RWPE2 (cell line): ENCODE data around the gene SHCBP1L.
"Not testable (repeated sequence)": the region's sequence is repeated elsewhere in the genome, so short reads cannot be mapped to it uniquely, and the experiment has no call there.

Experiments
- ATAC-seq: fragments of 200-7000 bp; cut with Tn5 transposase; 3 replicates; pipeline ENCODE4 v1.9.1; 2021; ENCODE audit warnings: low read depth
- DNase-seq: peaks from one replicate; pipeline ENCODE4 v3.0.0-alpha.2; 2020; ENCODE audit warnings: low spot score
- H3K27ac ChIP-seq: fragments of 450-650 bp; 2 replicates; pipeline ENCODE4 v1.5.1; 2017; ENCODE audit warnings: mild to moderate bottlenecking; ENCODE audit not compliant: poor library complexity, severe bottlenecking
- H3K27me3 ChIP-seq: fragments of 250-450 bp; sonication (Bioruptor Pico); 2 replicates; pipeline ENCODE4 v1.5.1; 2021; ENCODE audit warnings: mild to moderate bottlenecking, moderate library complexity; ENCODE audit not compliant: insufficient read depth, poor library complexity, severe bottlenecking
- H3K36me3 ChIP-seq: fragments of 250-450 bp; sonication (Bioruptor Pico); 2 replicates; pipeline ENCODE4 v1.5.1; 2020; ENCODE audit warnings: low read depth, mild to moderate bottlenecking, moderate library complexity
- H3K4me1 ChIP-seq: fragments of 250-450 bp; sonication (Bioruptor Pico); 2 replicates; pipeline ENCODE4 v1.5.1; 2021; ENCODE audit warnings: mild to moderate bottlenecking, moderate library complexity; ENCODE audit not compliant: insufficient read depth, poor library complexity, severe bottlenecking
- H3K4me3 ChIP-seq: fragments of 250-450 bp; sonication (Bioruptor Pico); 2 replicates; pipeline ENCODE4 v1.5.1; 2021; ENCODE audit warnings: mild to moderate bottlenecking, moderate library complexity; ENCODE audit not compliant: severe bottlenecking
- H3K9me3 ChIP-seq: fragments of 250-450 bp; sonication (Bioruptor Pico); 2 replicates; pipeline ENCODE4 v1.5.1; 2021; ENCODE audit warnings: mild to moderate bottlenecking, moderate library complexity; ENCODE audit not compliant: severe bottlenecking
- CTCF ChIP-seq: fragments of 450-650 bp; IDR thresholded peaks from one replicate; pipeline ENCODE4 v1.5.1; 2017; ENCODE audit warnings: mild to moderate bottlenecking, moderate library complexity; ENCODE audit not compliant: poor library complexity, severe bottlenecking

SHCBP1L gene

GRCh38 chr1:182917378-182917777 lies 35.6 kb downstream of the SHCBP1L start:
- Histone ChIP-seq H3K36me3 (no peaks in the 10 kb centered on the region), H3K4me3 (no peak overlapping the region), H3K27ac (no peak overlapping the region), H3K27me3 (no peaks in the 10 kb centered on the region), H3K4me1 (no peaks in the 10 kb centered on the region), H3K9me3 (peaks cover 2% of the 10 kb centered on the region)
- no peak for ATAC-seq
- no peak for TF ChIP-seq CTCF
- DNase-seq: no peak

GRCh38 chr1:182913401-182913800 lies 39.6 kb downstream of the SHCBP1L start:
- peaks cover 2% of the 10 kb centered on the region for H3K9me3 ChIP-seq
- no peak for ATAC-seq
- TF ChIP-seq CTCF: no peak
- H3K4me1 ChIP-seq: no peaks in the 10 kb centered on the region
- H3K36me3 ChIP-seq: no peaks in the 10 kb centered on the region
- no peak overlapping the region for H3K4me3 ChIP-seq
- H3K27ac ChIP-seq: no peak overlapping the region
- H3K27me3 ChIP-seq: no peaks in the 10 kb centered on the region
- no peak for DNase-seq

- H3K27ac ChIP-seq: no peak overlapping the region
Observed at GRCh38 chr1:182910143-182910542, 42.8 kb downstream of the SHCBP1L start.

GRCh38 chr1:182909578-182909977 lies 43.4 kb downstream of the SHCBP1L start:
- H3K27me3 ChIP-seq: no peaks in the 10 kb centered on the region
- ATAC-seq (no peak), DNase-seq (no peak)
- no peaks in the 10 kb centered on the region for H3K36me3 ChIP-seq
- no peak overlapping the region for H3K4me3 ChIP-seq
- TF ChIP-seq CTCF: no peak
- H3K4me1 ChIP-seq: no peaks in the 10 kb centered on the region
- no peak overlapping the region for H3K27ac ChIP-seq
- H3K9me3 ChIP-seq: peaks cover 2% of the 10 kb centered on the region

More at GRCh38 chr1:182910143-182910542, 42.8 kb downstream of the SHCBP1L start:
- Histone ChIP-seq H3K27me3 (no peaks in the 10 kb centered on the region), H3K36me3 (no peaks in the 10 kb centered on the region), H3K9me3 (peaks cover 2% of the 10 kb centered on the region), H3K4me1 (no peaks in the 10 kb centered on the region), H3K4me3 (no peak overlapping the region)
- no peak for TF ChIP-seq CTCF
- DNase-seq (no peak), ATAC-seq (no peak)

GRCh38 chr1:182905321-182905720 lies 47.6 kb downstream of the SHCBP1L start:
- Histone ChIP-seq H3K4me1 (peaks cover 2% of the 10 kb centered on the region), H3K4me3 (no peak overlapping the region), H3K9me3 (no peaks in the 10 kb centered on the region), H3K27me3 (no peaks in the 10 kb centered on the region), H3K27ac (no peak overlapping the region), H3K36me3 (no peaks in the 10 kb centered on the region)
- DNase-seq (no peak), ATAC-seq (no peak)
- no peak for TF ChIP-seq CTCF

GRCh38 chr1:182901946-182902345 lies 51.0 kb downstream of the SHCBP1L start:
- not testable (repeated sequence) for ATAC-seq, H3K9me3 ChIP-seq, H3K36me3 ChIP-seq, H3K4me1 ChIP-seq, H3K27me3 ChIP-seq, DNase-seq, H3K4me3 ChIP-seq, H3K27ac ChIP-seq
